ENCODE results near the gene ADA.
"Not testable (repeated sequence)": the region's sequence is repeated elsewhere in the genome, so short reads cannot be mapped to it uniquely, and the experiment has no call there.

GRCh38 chr20:44671541-44671940 lies 20.0 kb upstream of the ADA start:
- not testable (repeated sequence) for TF ChIP-seq POLR2A (IDR thresholded peaks at IDR 0.05; ENCODE audit: extremely low read depth, insufficient read length)
- TF ChIP-seq, protein P1, sequence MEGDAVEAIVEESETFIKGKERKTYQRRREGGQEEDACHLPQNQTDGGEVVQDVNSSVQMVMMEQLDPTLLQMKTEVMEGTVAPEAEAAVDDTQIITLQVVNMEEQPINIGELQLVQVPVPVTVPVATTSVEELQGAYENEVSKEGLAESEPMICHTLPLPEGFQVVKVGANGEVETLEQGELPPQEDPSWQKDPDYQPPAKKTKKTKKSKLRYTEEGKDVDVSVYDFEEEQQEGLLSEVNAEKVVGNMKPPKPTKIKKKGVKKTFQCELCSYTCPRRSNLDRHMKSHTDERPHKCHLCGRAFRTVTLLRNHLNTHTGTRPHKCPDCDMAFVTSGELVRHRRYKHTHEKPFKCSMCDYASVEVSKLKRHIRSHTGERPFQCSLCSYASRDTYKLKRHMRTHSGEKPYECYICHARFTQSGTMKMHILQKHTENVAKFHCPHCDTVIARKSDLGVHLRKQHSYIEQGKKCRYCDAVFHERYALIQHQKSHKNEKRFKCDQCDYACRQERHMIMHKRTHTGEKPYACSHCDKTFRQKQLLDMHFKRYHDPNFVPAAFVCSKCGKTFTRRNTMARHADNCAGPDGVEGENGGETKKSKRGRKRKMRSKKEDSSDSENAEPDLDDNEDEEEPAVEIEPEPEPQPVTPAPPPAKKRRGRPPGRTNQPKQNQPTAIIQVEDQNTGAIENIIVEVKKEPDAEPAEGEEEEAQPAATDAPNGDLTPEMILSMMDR (IDR thresholded peaks at IDR 0.05; ENCODE audit: low read depth, low read length) = not testable (repeated sequence)
